ENCODE results near the gene GRB2.
A peak's percentile ranks its signal among the peaks of the same experiment; 100 is the strongest.

GRB2 gene

DNA sequence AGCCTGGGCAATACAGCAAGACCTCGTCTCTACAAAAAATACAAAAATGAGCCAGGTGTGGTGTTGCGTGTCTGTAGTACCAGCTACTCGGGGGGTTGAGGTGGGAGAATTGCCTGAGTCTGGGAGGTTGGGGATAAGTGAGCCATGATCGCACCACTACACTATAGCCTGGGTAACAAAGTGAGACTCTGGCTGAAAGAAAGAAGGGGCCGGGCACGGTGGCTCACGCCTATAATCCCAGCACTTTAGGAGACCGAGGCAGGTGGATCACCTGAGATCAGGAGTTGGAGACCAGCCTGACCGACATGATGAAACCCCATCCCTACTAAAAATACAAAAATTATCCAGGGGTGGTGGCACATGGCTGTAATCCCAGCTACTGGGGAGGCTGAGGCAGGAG is 10.5 kb upstream of the GRB2 start:
- H3K4me1 ChIP-seq = peaks cover 0 to 4% (median 2%) of the 10 kb centered on the region in 4 donors
- no peak overlapping the region for H3K27ac ChIP-seq
- H3K9me3 ChIP-seq = no peaks in the 10 kb centered on the region
- peaks cover 0 to 10% of the 10 kb centered on the region in 2 donors for H3K27me3 ChIP-seq
- peak in 1 of 2 donors; percentile 37 for DNase-seq
- no peak overlapping the region for H3K4me3 ChIP-seq
- intact Hi-C loops (cut with DNase I; ENCODE audit: low total_unique reads) = no loop called here
- no peaks in the 10 kb centered on the region for H3K36me3 ChIP-seq
- TF ChIP-seq, protein P1, sequence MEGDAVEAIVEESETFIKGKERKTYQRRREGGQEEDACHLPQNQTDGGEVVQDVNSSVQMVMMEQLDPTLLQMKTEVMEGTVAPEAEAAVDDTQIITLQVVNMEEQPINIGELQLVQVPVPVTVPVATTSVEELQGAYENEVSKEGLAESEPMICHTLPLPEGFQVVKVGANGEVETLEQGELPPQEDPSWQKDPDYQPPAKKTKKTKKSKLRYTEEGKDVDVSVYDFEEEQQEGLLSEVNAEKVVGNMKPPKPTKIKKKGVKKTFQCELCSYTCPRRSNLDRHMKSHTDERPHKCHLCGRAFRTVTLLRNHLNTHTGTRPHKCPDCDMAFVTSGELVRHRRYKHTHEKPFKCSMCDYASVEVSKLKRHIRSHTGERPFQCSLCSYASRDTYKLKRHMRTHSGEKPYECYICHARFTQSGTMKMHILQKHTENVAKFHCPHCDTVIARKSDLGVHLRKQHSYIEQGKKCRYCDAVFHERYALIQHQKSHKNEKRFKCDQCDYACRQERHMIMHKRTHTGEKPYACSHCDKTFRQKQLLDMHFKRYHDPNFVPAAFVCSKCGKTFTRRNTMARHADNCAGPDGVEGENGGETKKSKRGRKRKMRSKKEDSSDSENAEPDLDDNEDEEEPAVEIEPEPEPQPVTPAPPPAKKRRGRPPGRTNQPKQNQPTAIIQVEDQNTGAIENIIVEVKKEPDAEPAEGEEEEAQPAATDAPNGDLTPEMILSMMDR (IDR thresholded peaks at IDR 0.05) = no peak

DNA sequence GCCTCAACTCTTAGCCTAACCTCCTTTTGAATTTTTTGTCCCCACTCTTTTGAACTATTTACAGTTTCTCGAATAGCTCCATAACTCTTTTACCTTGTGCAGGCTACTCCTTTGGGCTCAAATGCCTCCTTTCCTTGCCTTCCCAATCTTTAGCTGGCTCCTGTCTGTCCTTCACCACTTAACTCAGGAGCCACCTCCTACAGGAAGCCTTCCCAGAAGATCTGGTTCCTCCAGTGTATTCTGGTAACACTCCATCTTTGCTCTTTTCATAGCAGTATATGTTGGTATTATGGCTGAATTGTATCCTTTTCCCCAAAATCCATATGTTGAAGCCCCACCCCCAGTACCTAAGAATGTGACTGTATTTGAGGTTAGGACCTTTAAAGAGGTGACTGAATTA is 9.0 kb upstream of the GRB2 start:
- H3K27ac ChIP-seq = no peak overlapping the region
- H3K4me3 ChIP-seq = no peak overlapping the region
- peaks cover 0 to 4% (median 2%) of the 10 kb centered on the region in 4 donors for H3K4me1 ChIP-seq
- TF ChIP-seq, protein P1 (IDR thresholded peaks at IDR 0.05) = no peak
- DNase-seq = no peak
- H3K9me3 ChIP-seq = no peaks in the 10 kb centered on the region
- intact Hi-C loops (cut with DNase I; ENCODE audit: low total_unique reads) = no loop called here
- H3K36me3 ChIP-seq = no peaks in the 10 kb centered on the region
- peaks cover 0 to 10% of the 10 kb centered on the region in 2 donors for H3K27me3 ChIP-seq

DNA sequence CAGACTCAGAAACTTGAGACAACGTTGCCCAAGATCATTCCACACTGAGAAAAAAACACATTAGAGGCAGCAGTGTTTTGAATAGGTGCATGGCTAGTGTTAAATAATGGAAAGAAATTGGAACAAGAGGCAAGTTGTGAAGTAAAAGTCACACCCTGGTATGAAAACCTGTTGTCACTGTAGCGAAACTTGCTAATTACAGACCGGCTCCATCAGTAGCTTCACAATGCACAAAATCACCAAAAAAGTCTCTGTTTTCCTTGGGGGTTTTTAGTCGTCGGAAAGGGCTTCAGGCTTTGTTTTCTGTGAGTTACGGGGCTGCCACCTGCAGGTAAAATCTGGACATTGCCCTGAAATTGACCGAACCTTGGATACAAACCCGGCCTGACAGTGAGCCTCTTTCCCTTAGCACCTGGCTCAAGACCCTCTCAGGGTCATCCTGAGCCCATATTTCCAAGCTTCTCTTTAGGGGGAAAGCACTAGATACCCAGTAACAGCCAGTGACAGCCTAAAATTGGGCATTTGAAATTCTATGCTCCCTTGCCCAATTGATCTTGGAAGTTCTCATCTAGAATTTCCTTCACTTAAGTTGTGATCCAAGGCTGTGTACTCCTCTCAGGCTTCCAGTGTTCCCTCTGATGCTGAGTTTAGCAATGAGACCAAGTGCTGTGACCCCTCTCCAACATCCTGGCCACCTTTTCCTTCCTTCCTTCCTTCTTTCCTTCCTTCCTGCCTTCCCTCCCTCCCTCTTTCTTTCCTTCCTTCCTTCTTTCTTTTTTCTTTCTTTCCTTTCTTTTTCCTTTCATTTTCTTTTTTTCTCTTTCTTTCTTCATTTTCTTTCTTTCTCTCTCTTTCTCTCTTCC is 7.2 kb upstream of the GRB2 start:
- H3K27ac ChIP-seq = no peak overlapping the region
- peaks cover 0 to 10% of the 10 kb centered on the region in 2 donors for H3K27me3 ChIP-seq
- peak; percentile 59 to 74 for DNase-seq
- H3K9me3 ChIP-seq = no peaks in the 10 kb centered on the region
- peaks cover 0 to 4% (median 2%) of the 10 kb centered on the region in 4 donors for H3K4me1 ChIP-seq
- intact Hi-C loops (cut with DNase I; ENCODE audit: low total_unique reads) = no loop called here
- H3K4me3 ChIP-seq = peak overlapping the region in 1 of 2 donors; percentile 5
- H3K36me3 ChIP-seq = no peaks in the 10 kb centered on the region
- TF ChIP-seq, protein P1 (IDR thresholded peaks at IDR 0.05) = peak; percentile 73 to 77

DNA sequence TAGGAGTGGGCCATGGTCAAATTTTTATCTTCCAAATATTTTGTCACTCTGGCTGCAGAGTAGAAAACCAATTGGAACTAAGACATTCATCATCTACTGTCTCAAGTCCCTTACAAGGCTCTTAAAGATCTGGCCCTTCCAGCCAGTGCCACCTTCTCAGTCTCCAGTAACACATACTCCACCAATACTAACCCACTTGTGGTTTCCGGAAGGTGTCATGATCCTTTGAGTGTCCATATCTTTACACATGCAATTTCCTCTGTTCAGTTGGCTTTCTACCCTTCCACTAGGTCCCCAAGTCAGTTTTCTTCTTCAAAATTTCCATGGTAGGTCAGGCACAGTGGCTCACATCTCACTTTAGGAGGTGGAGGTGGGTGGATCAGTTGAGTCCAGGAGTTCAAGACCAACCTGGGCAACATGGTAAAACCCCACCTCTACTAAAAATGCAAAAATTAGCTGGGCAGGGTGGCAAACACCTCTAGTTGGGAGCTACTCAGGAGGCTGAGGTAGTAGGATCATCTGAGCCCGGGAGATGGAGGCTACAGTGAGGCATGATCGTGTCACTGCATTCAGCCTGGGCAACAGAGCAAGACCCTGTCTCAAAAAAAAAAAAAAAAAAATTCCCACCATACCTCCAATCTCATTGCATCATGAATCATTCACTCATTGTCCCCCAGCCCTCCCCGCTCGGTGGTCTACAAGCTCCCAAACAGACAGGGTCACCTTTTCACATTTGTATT is 6.0 kb upstream of the GRB2 start:
- TF ChIP-seq, protein P1 (IDR thresholded peaks at IDR 0.05) = no peak
- DNase-seq = peak in 1 of 2 donors; percentile 27
- intact Hi-C loops (cut with DNase I; ENCODE audit: low total_unique reads) = no loop called here
- no peaks in the 10 kb centered on the region for H3K9me3 ChIP-seq
- H3K36me3 ChIP-seq = no peaks in the 10 kb centered on the region
- no peak overlapping the region for H3K4me3 ChIP-seq
- H3K27ac ChIP-seq = no peak overlapping the region
- peaks cover 0 to 10% of the 10 kb centered on the region in 2 donors for H3K27me3 ChIP-seq
- peaks cover 0 to 7% (median 5%) of the 10 kb centered on the region in 4 donors for H3K4me1 ChIP-seq

DNA sequence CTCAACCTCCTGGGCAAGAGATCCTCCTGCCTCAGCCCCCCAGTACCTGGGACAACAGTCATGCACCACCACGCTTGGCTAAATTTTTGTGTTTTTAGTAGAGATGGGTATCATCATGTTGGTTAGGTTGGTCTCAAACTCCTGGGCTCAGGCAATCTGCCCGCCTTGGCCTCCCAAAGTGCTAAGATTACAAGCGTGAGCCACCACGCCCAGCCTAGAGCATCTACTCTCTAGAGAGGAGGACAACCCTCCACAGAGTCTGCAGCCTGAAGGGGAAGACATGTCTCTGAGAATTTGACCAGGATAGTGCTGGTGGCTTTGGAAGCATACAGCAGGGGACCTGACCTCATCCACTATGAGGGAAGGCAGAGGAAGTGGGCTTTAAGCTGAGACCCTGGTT is 4.7 kb upstream of the GRB2 start:
- peaks cover 0 to 14% (median 10%) of the 10 kb centered on the region in 4 donors for H3K4me1 ChIP-seq
- no peaks in the 10 kb centered on the region for H3K9me3 ChIP-seq
- no peak overlapping the region for H3K4me3 ChIP-seq
- H3K36me3 ChIP-seq = no peaks in the 10 kb centered on the region
- peaks cover 0 to 10% of the 10 kb centered on the region in 2 donors for H3K27me3 ChIP-seq
- peak in 1 of 2 donors; percentile 9 for DNase-seq
- no peak overlapping the region for H3K27ac ChIP-seq
- intact Hi-C loops (cut with DNase I; ENCODE audit: low total_unique reads) = no loop called here
- TF ChIP-seq, protein P1 (IDR thresholded peaks at IDR 0.05) = no peak

Measured in tibial artery (tissue), 4 donors.